Melanocyte of skin (primary cell): ENCODE results near the gene ASPM. TPM values are rescaled to one million over a fixed set of nuclear protein-coding genes. Genes with fewer than 3 reads are reported as not detected.

Experiments
- total RNA-seq, 2 donors: library from RNA; depleted of rRNA; stranded (reverse); fragments of >200 nt; gene quantifications; 2 replicates each; pipeline ENCODE4 v1.2.3, GENCODE V29; 2012

Gene ASPM
- 10 to 100 TPM; 22.7 to 30.0 TPM for total RNA-seq

DNA sequence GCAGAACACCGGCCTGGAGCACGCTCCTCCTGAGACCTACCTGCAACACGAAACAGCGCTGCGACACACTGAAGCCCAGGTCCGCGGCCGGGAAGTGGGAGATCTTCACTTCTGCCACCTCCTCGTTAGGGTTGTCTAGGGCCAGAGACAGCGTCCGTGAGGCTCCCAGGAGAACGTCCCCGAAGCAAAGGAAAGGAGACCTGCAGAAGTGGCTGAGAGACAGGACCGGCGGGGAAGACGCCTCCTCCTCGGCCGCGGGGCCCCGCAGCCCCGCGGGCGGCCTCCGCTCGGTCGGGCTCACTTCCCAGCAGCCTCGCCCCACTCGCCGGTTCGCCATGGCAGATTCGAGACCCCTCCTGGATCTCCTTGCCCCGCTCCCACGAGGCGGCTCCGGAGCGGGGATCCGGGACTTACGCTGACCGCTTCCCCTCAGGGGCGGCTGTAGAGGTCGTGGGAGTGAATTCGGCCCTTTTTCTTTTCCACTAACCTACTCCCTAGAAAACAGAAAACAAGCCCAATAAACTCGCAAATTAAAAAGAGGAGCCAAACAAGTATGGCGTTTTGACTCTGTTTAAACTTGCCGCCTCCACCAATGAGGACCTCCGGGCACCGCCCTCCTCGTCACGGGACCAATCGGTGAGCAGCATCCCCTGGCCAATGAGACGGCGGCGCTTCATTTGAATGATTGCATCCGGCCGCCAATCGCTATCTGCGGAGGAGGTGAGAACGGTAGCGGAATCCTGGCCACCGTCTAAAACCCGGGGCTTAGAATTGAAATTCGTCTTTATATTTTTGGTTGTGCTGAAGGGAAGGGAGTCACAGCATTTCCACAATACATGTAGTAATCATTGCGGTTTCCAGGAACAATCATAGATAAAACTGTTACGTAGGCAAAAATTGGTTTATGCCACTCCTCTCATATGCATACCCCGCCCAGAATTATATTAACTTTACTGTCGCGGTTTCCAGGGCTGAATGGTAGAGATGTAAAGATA is at the start of gene ASPM:
Gene ASPM (minus strand): TSS at position 569 of the 995 bp plus-strand sequence. CDS start 232 bp downstream, at position 337.

DNA sequence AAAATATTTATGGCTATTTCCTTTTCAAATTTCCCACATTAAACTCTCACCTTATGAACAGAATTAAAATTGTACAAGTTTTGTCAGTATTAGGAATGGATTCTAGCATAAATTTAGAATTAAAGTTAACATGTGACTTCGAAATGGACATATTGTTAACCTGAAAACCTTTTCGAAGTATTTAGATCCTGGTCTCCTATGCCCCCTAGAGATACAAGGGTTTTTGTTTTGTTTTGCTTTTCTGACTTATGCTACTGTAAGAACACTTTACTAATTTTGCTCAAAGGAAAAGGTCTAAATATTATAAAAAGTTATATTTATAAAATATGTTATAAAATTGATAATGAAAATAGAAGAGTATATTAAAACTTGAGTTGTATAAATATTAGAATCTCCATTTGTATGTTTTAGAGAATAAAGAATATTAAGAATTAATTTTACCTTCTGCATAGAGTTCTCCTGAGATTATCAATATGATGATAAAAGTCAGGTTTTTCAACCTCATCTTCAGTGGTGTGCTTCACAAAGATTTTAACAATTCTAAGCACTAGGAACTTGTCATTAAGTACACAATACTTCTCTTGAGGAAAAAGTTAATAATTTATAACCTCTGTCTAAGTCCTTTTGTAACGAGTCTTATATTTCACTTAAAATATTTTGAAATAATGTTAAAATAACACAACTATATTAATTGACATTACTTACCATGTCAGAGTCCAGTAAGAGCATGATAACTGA is 79.6 kb downstream of the ASPM start, which contains the start of gene F13B:
Gene F13B (minus strand): TSS at position 542 of the 738 bp plus-strand sequence. CDS start 37 bp downstream, at position 505.

Other genes starting within 250 kb of the ASPM start
- not detected for gene CFHR2, start 202.9 kb downstream of the ASPM start, total RNA-seq
- not detected for gene CFHR5, start 169.1 kb downstream of the ASPM start, total RNA-seq
- not detected for gene F13B, start 79.4 kb downstream of the ASPM start, total RNA-seq
- gene ZBTB41, start 54.6 kb upstream of the ASPM start, total RNA-seq = 10 to 100 TPM; 10.3 to 12.4 TPM
- gene CRB1, start 121.6 kb upstream of the ASPM start, total RNA-seq = 1 to 10 TPM in 1 of 2 donors, not detected in 1; 1.0 TPM